Amniotic stem cell (primary cell): Measurements from ENCODE around the gene CRP.
"Not testable (repeated sequence)": the region's sequence is repeated elsewhere in the genome, so short reads cannot be mapped to it uniquely, and the experiment has no call there.

Experiments used
- DNase-seq: peaks from one replicate; lab custom pipeline; 2025; lab: John Stamatoyannopoulos, UW

Gene CRP

GRCh38 chr1:159699653-159700052 is 14.7 kb downstream of the CRP start:
- no peak for DNase-seq

GRCh38 chr1:159699246-159699645 is 15.1 kb downstream of the CRP start:
- no peak for DNase-seq

GRCh38 chr1:159687511-159687910 is 26.9 kb downstream of the CRP start:
- DNase-seq, result no peak

- DNase-seq, result no peak
These were observed 27.6 kb downstream of the CRP start for GRCh38 chr1:159686599-159687299.

- DNase-seq, result no peak
These were observed 35.5 kb downstream of the CRP start for GRCh38 chr1:159678939-159679338.

- DNase-seq, result no peak
These were observed 39.3 kb downstream of the CRP start for GRCh38 chr1:159675046-159675445.

- DNase-seq, result not testable (repeated sequence)
These were observed 42.0 kb downstream of the CRP start for GRCh38 chr1:159672390-159672789.

GRCh38 chr1:159669338-159669737 is 45.1 kb downstream of the CRP start:
- no peak for DNase-seq

GRCh38 chr1:159668739-159669138 is 45.6 kb downstream of the CRP start:
- no peak for DNase-seq

GRCh38 chr1:159664247-159664646 is 50.1 kb downstream of the CRP start:
- no peak for DNase-seq

GRCh38 chr1:159663552-159663951 is 50.8 kb downstream of the CRP start:
- no peak for DNase-seq
